Renal pelvis (tissue), 4 donors: Measurements from ENCODE around the gene SH2D1B. TPM values are rescaled to one million over a fixed set of nuclear protein-coding genes. Genes with fewer than 3 reads are reported as not detected.

ENCODE experiments used
- DNase-seq: peaks from one replicate; pipeline ENCODE4 v3.0.0-alpha.2; 2013
- polyA plus RNA-seq, 3 donors: library from polyadenylated mRNA; unstranded; fragments of 120-200 nt; gene quantifications; one replicate each; pipeline ENCODE4 v1.2.1, GENCODE V29; 2013; ENCODE audit not compliant: insufficient read length in 3 of 3

The SH2D1B gene
- polyA plus RNA-seq, 3 donors, result 0.14 to 0.52 (median 0.27) TPM

GRCh38 chr1:162383091-162383490 is 28.8 kb downstream of the SH2D1B start:
- no peak for DNase-seq

DNA sequence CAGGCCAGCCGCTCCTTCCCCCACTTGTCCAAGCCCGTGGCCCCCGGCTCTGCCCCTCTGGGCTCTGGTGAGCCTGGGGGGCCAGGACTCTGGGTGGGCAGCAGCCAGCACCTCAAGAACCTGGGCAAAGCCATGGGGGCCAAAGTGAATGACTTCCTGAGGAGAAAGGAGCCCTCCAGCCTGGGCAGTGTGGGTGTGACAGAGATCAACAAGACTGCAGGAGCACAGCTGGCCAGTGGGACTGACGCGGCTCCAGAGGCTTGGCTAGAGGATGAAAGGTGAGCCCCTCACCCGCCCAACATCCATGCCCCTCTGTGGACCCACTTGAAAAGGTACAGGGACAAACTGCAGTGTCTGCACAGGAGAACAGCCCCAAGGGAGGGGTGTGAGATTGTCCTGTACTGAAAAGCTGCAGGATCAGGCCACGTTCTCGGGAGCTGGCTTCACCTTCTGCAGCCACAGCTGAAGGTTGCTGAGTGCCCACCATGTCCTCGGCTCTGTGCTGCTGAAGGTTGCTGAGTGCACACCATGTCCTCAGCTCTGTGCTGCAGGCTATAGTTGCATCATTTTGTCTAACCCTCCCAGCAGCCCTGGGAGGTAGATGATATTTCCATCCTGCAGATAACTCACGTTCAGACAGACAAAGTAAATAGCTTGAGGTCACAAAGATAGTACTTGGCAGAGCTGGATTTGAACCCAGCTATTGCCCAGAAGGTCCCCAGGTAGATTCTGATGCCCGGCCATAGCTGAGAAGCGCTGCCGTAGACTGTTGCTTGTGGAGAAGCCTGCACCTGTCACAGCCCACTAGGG is 29.8 kb downstream of the SH2D1B start:
- DNase-seq, result no peak

DNA sequence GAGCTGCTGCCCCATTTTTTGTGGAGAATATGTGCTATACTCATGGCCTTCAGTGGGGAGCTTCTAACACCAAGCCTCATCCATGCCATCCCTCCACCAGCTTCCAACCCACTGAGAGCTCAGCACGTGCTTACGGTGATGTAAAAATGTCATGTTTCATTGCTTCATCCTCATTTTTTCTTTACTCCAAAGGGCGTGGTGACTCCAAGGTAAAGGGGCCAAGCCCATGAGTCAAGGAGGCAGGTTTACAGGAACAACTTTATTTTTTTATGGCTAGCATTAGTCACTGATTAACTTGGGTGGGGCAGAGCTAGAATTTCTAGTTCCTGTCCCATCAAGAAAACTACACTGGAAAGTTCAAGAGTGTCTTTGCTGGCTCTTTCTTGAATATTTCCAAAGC is 30.6 kb downstream of the SH2D1B start, which contains the start of gene C1orf226:
Gene C1orf226 (plus strand): TSS at position 346 of the 400 bp plus-strand sequence. CDS start 174 bp downstream, outside the sequence.
- DNase-seq, result no peak

- no peak for DNase-seq
These were observed 31.7 kb downstream of the SH2D1B start for GRCh38 chr1:162380061-162380846.

DNA sequence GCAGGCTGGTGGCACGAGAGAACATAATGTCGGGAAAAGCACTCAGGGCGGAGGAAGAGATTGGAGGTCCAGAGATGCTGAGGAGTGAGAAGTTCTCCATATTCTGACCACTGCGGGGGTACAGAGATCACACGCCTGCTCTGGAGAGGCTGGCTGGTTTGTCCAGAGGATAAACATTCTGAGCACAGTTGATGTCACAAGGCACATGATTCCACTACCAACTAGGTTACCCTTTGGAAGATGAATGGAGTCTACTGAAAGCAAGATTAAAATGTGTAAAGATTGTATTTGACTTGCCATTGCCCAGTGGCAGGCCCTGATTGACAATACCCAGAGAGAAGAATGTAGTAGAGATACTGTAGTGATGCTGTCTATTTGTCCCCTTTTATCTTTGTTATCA is 35.2 kb downstream of the SH2D1B start, which contains the start of gene SPATA46:
Gene SPATA46 (minus strand): TSS at position 164 of the 400 bp plus-strand sequence. CDS start 64 bp downstream, at position 100.
- DNase-seq, result no peak

DNA sequence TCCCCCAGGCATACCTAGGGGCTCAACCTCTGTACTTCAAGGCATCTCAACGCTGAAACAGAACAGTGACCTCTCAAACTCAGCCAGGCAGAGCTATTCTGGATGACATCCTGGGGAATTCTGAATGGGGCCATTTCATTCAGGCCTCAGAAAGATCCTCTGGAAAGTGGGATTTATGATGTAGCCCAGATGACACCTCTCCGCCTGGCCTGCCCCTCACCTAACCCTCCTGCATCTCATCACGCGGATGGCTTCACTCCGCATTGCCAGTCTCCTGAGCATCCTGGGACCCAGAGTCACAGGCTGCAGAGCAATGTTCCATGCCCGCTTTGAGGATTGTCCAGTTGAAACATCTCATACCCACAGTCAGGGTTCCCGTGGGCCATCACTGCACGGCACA is 36.5 kb downstream of the SH2D1B start:
- DNase-seq, result no peak

DNA sequence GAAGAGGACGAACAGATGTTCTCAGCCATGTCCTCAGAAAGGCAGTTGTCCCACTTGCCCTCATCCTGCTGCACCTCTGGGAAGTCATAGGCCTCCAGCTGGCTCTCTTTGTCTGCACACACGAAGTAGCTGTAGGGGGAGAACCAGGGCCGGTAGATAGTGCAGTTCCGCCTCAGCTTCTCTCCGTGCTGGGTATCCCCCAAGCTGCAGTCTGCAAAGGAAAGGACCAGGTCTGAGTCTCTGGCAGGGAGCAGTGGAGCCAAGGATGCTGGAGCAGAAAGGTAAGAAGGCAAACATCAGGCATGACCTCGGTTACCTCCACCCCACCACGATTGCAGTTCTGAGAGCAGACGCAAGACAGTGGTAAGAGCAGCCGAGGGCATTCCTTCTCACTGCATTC is 37.5 kb downstream of the SH2D1B start:
- DNase-seq, result no peak

GRCh38 chr1:162373541-162374260 is 38.2 kb downstream of the SH2D1B start:
- no peak for DNase-seq

- DNase-seq, result no peak
These were observed 38.9 kb downstream of the SH2D1B start for GRCh38 chr1:162373072-162373427.

DNA sequence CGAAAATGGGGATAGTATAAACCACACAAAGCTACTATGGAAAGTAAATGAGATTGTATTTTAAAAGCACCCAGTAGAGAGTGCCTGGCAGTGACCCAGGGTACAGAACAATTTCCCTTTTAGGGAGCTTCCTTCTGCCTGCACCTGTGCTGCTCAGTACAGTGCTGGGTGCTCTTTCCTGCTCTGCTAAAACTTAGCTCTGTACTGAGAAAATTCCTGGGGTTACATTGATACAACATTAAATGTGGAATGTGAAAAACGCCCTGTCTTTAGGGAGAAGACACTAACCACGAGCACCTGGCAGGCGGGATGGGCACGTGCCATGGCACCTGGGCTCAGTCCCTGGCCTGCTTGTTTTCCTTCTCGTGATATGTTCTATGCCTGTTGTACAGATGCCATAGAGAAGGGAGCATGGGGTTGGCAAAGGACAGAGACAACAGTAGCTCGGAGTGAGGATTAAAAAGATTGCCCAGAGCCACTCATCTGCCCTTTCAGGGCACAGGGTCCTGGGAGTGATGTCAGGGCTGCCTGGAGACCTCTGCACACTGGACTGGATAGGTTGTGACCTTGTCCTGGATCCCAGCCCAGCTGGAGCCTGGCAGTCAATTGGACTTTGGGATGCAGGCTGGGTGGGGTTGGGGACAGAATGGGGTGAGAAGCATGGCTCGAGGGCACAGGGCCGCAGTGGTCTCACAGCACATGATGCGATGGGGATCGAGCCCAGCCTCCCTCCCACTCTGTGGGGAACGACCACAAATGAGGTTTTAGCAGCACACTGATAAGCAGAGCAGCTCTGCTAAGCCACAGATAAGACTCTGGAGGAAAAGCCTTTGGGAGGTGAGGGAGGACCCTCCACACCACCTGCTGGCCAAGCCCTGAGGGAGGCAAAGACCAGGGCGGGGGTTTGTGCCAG is 39.5 kb downstream of the SH2D1B start:
- no peak for DNase-seq

DNA sequence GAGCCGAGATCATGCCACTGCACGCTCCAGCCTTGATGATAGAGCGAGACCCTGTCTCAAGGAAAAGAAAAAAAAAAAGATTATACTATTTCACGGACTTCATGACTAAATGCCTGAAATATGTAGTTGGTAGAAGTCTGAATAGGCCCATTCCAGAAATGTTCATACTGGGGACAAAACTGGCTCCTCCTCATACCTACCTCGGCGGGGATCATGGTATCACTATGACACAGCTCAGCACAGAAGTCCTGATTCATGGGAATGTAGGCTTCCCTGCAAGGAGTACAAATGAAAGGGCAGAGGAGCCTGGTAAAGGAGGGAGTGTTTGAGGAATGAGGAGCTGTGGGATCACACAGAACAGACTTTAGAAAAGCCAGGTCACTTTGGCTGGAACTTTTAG is 40.3 kb downstream of the SH2D1B start:
- no peak for DNase-seq

DNA sequence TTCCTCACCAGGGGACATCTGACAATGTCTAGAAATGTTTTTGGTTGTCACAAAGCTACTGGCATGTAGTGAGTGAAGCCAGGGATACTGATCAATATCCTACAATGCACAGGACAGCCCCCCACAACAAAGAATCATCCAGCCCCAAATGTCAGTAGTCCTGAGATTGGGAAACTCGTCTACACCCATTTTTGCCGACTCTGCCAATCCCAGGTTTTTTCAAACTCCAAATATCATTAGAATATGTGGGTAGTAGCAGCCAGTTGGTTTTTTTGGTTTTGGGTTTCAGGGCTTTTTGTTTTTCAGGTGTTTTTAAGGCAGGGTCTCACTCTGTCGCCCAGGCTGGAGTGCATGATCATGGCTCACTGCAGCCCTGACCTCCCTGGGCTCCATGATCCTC is 41.2 kb downstream of the SH2D1B start:
- no peak for DNase-seq

DNA sequence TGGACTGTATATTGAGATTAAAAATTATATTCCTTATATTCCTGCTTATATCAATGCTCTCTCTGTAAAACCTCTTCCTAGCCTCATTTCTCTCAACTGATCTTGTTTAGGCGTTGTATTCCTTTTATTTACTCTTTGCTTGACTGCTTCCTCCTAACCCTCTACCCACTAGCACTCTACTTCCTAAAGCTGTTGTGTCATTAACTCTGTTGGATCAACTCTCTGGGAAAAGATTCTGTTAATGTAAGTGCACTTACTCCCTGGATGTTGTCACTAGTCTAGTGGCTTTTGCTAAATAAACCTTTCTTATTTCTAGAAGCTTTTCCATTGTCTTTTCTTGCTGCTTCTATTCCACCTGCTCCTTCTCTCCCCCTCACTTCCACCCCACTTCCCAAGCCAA is 41.8 kb downstream of the SH2D1B start:
- no peak for DNase-seq

DNA sequence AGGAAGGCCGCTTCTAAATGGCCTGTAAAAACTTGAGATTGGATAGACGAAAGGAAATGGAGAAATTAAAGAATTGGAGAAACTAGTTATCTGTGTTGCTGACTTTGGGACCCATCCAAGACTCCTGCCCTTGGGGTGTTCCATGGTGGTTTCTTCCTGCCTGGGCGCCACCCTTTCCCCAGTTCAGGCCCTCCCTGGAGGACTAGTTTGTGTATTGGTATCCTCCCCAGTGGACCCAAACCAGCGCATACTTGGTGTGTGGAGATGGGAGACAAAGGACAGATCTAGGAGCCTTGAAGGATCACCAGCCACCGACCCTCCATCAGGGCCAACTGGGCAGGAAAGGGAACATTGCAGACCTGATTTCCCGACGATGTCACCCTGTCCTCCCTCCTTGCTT is 42.4 kb downstream of the SH2D1B start:
- no peak for DNase-seq

- DNase-seq, result no peak
These were observed 43.5 kb downstream of the SH2D1B start for GRCh38 chr1:162368451-162368850.

- no peak for DNase-seq
These were observed 44.2 kb downstream of the SH2D1B start for GRCh38 chr1:162367772-162368171.

GRCh38 chr1:162367073-162367472 is 44.9 kb downstream of the SH2D1B start:
- DNase-seq, result no peak

GRCh38 chr1:162366671-162367070 is 45.3 kb downstream of the SH2D1B start:
- no peak for DNase-seq

- DNase-seq, result no peak
These were observed 45.8 kb downstream of the SH2D1B start for GRCh38 chr1:162366149-162366548.

GRCh38 chr1:162365284-162366020 is 46.5 kb downstream of the SH2D1B start:
- no peak for DNase-seq

DNA sequence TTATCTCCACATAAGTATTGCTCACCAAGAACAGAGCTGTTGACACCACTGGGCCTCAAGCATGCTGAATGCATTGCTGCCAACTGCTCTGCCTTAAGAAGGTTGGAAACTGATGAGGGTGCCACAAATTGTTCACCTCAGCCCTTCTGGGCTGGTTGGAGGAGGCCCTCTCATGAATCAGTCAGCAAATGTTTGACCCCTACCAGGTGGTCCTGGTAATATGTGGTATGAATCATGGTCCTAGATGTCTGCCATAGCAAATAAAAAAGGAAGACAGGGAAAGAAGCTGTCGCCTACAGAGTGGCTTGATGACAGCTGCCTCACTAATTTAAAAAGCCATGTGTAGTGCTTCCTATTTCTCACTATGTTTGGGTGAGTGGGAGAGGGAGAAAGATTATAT is 47.4 kb downstream of the SH2D1B start:
- no peak for DNase-seq
